Transverse colon (tissue), 4 donors: ENCODE results near the gene LDLRAP1. TPM values are rescaled to one million over a fixed set of nuclear protein-coding genes. Genes with fewer than 3 reads are reported as not detected.

Experiments used
- DNase-seq: peaks from one replicate; pipeline ENCODE4 v3.0.0-alpha.2; 2019
- H3K27ac ChIP-seq, 4 donors: fragments of 200-600 bp; sonication (generic); 2 replicates each; pipeline ENCODE4 v1.5.1; 2016 to 2018; ENCODE audit warnings: inconsistent platforms in 4 of 4
- H3K27me3 ChIP-seq: fragments of 200-600 bp; sonication (generic); 2 replicates; pipeline ENCODE4 v1.5.1; 2017; ENCODE audit warnings: inconsistent platforms
- H3K36me3 ChIP-seq, 4 donors: fragments of 200-600 bp; sonication (generic); 2 replicates each; pipeline ENCODE4 v1.5.1; 2017 to 2019; ENCODE audit warnings: inconsistent platforms in 4 of 4
- H3K4me1 ChIP-seq, 4 donors: fragments of 200-600 bp; sonication (generic); 2 replicates each; pipeline ENCODE4 v1.5.1; 2017 to 2020; ENCODE audit warnings: inconsistent platforms in 4 of 4
- H3K4me3 ChIP-seq, 4 donors: fragments of 200-600 bp; sonication (generic); 1 replicate in 1 of 4; 2 replicates in 3 of 4; pipeline versions ENCODE4 v1.5.1 to v1.6.1; 2017 to 2019; ENCODE audit warnings: inconsistent platforms in 4 of 4
- H3K9me3 ChIP-seq, 2 donors: fragments of 200-600 bp; sonication (generic); 2 replicates each; pipeline ENCODE4 v1.5.1; 2017 to 2019; ENCODE audit warnings: inconsistent platforms in 2 of 2
- EP300 ChIP-seq: sonication (generic); formaldehyde crosslinking; IDR thresholded peaks from one replicate; pipeline ENCODE4 v1.6.1; 2017; ENCODE audit warnings: antibody characterized with exemption, low read depth
- POLR2A ChIP-seq: fragments of 450-650 bp; IDR thresholded peaks from one replicate; pipeline ENCODE4 v1.6.1; 2016; ENCODE audit warnings: antibody characterized with exemption, mild to moderate bottlenecking, moderate library complexity
- POLR2AphosphoS5 ChIP-seq, 3 donors: sonication (generic); formaldehyde crosslinking; IDR thresholded peaks; one replicate each; pipeline ENCODE4 v1.6.1; 2016; ENCODE audit warnings: antibody characterized with exemption in 3 of 3
- WGBS, 2 donors: methylation state at CpG; one replicate each; pipeline ENCODE4 v1.1.5; 2018; ENCODE audit warnings: low coverage in 1 of 2; 5-methylcytosine and 5-hydroxymethylcytosine counted together
- in situ Hi-C, 4 donors: fragments of 200-750 bp; cut with MboI; loops; one replicate each; pipeline versions ENCODE4 v1.15.0 to v1.15.1; 2017; ENCODE audit warnings: low sequenced_read_pairs in 3 of 4, low pct_ligation_motif_present in 1 of 4, low pct_unique_long_range_greater_than_20kb in 1 of 4
- intact Hi-C: fragments of 100-400 bp; cut with DNase I; formaldehyde crosslinking; loops from one replicate; pipeline ENCODE4 v1.15.1; 2023; ENCODE audit warnings: low total_unique reads
- total RNA-seq, 4 donors: library from RNA; depleted of rRNA; stranded (reverse); fragments of >200 nt; gene quantifications; one replicate each; pipeline ENCODE4 v1.1.0, GENCODE V29; 2016
- TF ChIP-seq, protein P1 (sequence below), 5 experiments: fragments of 200-600 bp in 3 of 5; fragments of 450-650 bp in 2 of 5; sonication (generic) in 3 of 5; IDR thresholded peaks; 1 replicate in 2 of 5; 2 replicates in 3 of 5; pipeline ENCODE4 v1.5.1; 2016 to 2017; ENCODE audit warnings: antibody characterized with exemption in 5 of 5, inconsistent platforms in 3 of 5, mild to moderate bottlenecking in 2 of 5, moderate library complexity in 1 of 5

Gene LDLRAP1
- total RNA-seq, 4 donors from 2014 or later = 24.9 to 75.6 (median 37.8) TPM

DNA sequence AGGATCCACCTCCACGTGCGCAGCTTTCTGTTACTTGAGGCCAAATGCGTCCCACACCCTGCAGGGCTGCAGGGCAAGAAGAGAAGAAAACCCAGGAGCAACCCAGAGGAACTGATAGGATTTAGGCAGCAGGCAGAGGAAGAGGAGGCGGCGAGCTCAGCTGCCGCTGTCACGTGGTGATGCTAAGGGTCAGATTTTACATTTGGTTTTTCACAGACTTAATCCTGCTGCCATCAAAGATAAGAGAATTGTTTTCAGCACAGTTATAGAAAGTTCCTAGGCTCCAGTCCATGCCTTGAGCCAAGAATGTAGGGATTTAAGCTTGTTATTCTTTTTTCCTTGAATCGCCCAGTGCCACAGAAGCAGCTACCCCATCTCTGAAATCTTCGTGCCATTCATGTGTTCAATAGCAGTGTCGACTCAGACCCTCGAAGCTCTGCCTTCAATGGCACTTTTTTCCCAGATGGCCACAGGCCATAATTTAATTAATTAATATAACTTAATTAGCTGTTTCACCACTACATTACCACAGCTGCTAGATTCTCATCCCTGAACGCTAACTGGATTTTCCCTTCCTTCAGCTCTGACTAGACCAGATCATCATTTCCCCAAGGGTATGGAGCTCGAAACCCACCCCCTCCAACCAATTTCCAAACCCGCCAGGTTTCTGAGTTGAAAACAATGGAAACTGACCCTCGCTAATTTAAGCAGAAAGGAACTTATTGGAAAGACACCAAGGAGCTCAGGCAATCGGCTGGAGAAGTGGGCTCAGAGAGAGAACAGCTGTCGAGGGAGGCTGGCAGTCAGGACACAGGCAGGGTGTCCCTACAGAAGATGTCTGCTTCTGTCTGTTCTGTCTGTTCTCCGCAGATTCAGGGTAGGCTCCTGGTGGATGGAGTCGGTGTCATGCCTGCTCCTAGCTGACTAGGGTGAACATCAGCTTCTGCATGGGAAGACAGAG, 36.2 kb downstream of the LDLRAP1 start:
- no peaks in the 10 kb centered on the region for H3K36me3 ChIP-seq
- in situ Hi-C loops = no loop called here
- H3K9me3 ChIP-seq = no peaks in the 10 kb centered on the region
- no peaks in the 10 kb centered on the region for H3K4me1 ChIP-seq
- H3K4me3 ChIP-seq = no peak overlapping the region
- DNase-seq = no peak
- no peaks in the 10 kb centered on the region for H3K27me3 ChIP-seq
- intact Hi-C loops = no loop called here
- WGBS, 2 donors = 73 to 85% methylated on average over 14 to 19 of the region's 19 CpGs
- TF ChIP-seq POLR2AphosphoS5 (IDR thresholded peaks at IDR 0.05) = no peak
- no peak for TF ChIP-seq EP300
- TF ChIP-seq, protein P1, sequence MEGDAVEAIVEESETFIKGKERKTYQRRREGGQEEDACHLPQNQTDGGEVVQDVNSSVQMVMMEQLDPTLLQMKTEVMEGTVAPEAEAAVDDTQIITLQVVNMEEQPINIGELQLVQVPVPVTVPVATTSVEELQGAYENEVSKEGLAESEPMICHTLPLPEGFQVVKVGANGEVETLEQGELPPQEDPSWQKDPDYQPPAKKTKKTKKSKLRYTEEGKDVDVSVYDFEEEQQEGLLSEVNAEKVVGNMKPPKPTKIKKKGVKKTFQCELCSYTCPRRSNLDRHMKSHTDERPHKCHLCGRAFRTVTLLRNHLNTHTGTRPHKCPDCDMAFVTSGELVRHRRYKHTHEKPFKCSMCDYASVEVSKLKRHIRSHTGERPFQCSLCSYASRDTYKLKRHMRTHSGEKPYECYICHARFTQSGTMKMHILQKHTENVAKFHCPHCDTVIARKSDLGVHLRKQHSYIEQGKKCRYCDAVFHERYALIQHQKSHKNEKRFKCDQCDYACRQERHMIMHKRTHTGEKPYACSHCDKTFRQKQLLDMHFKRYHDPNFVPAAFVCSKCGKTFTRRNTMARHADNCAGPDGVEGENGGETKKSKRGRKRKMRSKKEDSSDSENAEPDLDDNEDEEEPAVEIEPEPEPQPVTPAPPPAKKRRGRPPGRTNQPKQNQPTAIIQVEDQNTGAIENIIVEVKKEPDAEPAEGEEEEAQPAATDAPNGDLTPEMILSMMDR (IDR thresholded peaks at IDR 0.05) = no peak
- no peak for TF ChIP-seq POLR2A
- no peak overlapping the region for H3K27ac ChIP-seq

GRCh38 chr1:25580927-25581326, 37.5 kb downstream of the LDLRAP1 start:
- Histone ChIP-seq H3K4me3 (no peak overlapping the region), H3K9me3 (no peaks in the 10 kb centered on the region), H3K27me3 (no peaks in the 10 kb centered on the region), H3K27ac (no peak overlapping the region), H3K36me3 (no peaks in the 10 kb centered on the region), H3K4me1 (no peaks in the 10 kb centered on the region)
- intact Hi-C loops = no loop called here
- no peak for TF ChIP-seq POLR2AphosphoS5 (IDR thresholded peaks at IDR 0.05)
- in situ Hi-C loops = no loop called here
- no peak for DNase-seq
- 78% methylated on average over 6 of the region's 6 CpGs; no CpG with 5 or more reads in 1 of the 2 donors for WGBS, 2 donors

DNA sequence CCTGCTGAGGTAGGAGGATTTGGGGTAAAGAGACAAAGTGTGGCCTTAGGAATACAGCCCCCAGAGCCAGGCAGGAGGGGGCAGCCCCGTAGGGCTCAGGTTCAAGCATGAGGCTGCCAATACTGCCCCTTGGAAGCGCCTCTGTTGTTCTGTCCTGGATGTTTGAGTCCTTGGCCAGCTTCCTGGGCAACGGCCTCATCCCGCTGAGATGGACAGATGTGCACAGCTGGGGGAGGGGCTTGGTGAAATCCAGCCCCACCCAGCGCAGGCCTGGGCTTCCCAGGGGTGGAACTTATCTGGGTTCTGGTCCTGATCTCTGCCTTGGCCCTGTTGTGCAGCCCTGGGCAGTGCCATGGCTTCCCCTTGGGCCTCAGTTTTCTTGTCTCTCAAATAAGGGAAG, 38.4 kb downstream of the LDLRAP1 start:
- 79% methylated on average over 5 of the region's 5 CpGs; no CpG with 5 or more reads in 1 of the 2 donors for WGBS, 2 donors
- no peak for DNase-seq
- Histone ChIP-seq H3K27ac (no peak overlapping the region), H3K4me3 (no peak overlapping the region), H3K4me1 (no peaks in the 10 kb centered on the region), H3K27me3 (no peaks in the 10 kb centered on the region), H3K36me3 (no peaks in the 10 kb centered on the region), H3K9me3 (no peaks in the 10 kb centered on the region)
- in situ Hi-C loops (no loop called here), intact Hi-C loops (no loop called here)
- no peak for TF ChIP-seq POLR2A
- TF ChIP-seq EP300 = no peak
- TF ChIP-seq, protein P1 (IDR thresholded peaks at IDR 0.05) = no peak
- no peak for TF ChIP-seq POLR2AphosphoS5 (IDR thresholded peaks at IDR 0.05)

GRCh38 chr1:25583519-25584370, 40.3 kb downstream of the LDLRAP1 start:
- in situ Hi-C loops (no loop called here), intact Hi-C loops (no loop called here)

More at GRCh38 chr1:25583519-25584370, 40.3 kb downstream of the LDLRAP1 start:
- TF ChIP-seq POLR2AphosphoS5 (IDR thresholded peaks at IDR 0.05) (no peak), POLR2A (no peak), EP300 (no peak)
- TF ChIP-seq, protein P1 (IDR thresholded peaks at IDR 0.05) = no peak
- Histone ChIP-seq H3K9me3 (no peaks in the 10 kb centered on the region), H3K27ac (no peak overlapping the region), H3K4me3 (no peak overlapping the region), H3K27me3 (no peaks in the 10 kb centered on the region), H3K36me3 (no peaks in the 10 kb centered on the region), H3K4me1 (no peaks in the 10 kb centered on the region)
- 85 to 93% methylated on average over 6 to 14 of the region's 14 CpGs for WGBS, 2 donors
- no peak for DNase-seq
